ENCODE measurements around the gene SLITRK3. TPM values are rescaled to one million over a fixed set of nuclear protein-coding genes. Genes with fewer than 3 reads are reported as not detected.

The SLITRK3 gene
- total RNA-seq, 1 experiment from 2014 or later = 0.48 TPM

DNA sequence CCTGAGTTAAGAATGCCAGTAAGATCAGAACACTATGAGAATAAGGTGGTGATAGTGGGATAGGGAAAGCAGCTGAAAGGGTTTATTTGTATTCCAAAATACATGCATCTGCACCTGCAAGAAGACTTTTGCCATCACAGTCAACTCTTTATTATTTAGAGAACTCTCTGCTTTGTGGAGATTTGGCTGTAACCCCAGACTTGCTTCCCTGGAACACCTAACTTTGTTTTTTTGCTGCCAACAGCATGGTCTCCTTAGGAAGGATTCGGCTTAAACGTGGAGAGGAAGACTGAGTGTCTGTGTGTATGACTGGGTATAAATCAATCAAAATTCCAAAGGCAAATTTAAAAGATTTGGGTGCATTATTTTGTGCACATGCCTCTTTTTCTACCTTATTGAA is 21.6 kb upstream of the SLITRK3 start:
- H3K14ac ChIP-seq (ENCODE audit: insufficient read depth, low read length) = no peak overlapping the region
- Mint-ChIP-seq H3K36me3 (ENCODE audit: insufficient read depth in 1 of 3, low read depth in 3 of 3) (no peaks in the 10 kb centered on the region), H3K4me3 (no peak overlapping the region), H3K4me1 (peaks cover 2 to 4% of the 10 kb centered on the region in 2 experiments; a peak in 3 of 4 replicates), H3K27ac (no peak overlapping the region; a peak in 1 of 7 replicates), H3K27me3 (ENCODE audit: low read depth) (no peaks in the 10 kb centered on the region), H3K9me3 (no peaks in the 10 kb centered on the region)
- no peak overlapping the region for H2AFZ ChIP-seq (ENCODE audit: low read length)
- H3K4me2 ChIP-seq (ENCODE audit: insufficient read depth, insufficient read length, low read length) = no peak overlapping the region
- no peak overlapping the region for H2BK15ac ChIP-seq (ENCODE audit: low read depth, low read length)
- no peak overlapping the region for H3K56ac ChIP-seq (ENCODE audit: insufficient read length, low read depth, low read length)
- H3K23ac ChIP-seq (ENCODE audit: insufficient read length, low read depth, low read length) = no peak overlapping the region
- H2BK20ac ChIP-seq (ENCODE audit: low read depth, low read length, poor library complexity, severe bottlenecking) = no peak overlapping the region
- H2BK120ac ChIP-seq (ENCODE audit: low read depth, low read length, poor library complexity, severe bottlenecking) = no peak overlapping the region
- H4K91ac ChIP-seq (ENCODE audit: insufficient read length, low read depth, low read length) = no peak overlapping the region
- no peak overlapping the region for H3T11ph ChIP-seq (ENCODE audit: low read length)
- no peaks in the 10 kb centered on the region for H3K79me1 ChIP-seq (ENCODE audit: insufficient read depth, low read depth, low read length, poor library complexity, severe bottlenecking)
- H3K9me3 ChIP-seq (ENCODE audit: control insufficient read depth, low read depth, low read length) = no peaks in the 10 kb centered on the region
- no peak overlapping the region for H2AK5ac ChIP-seq (ENCODE audit: insufficient read length, low read length)
- no peak overlapping the region for H3K9ac ChIP-seq (ENCODE audit: extremely low read depth, insufficient read length, low read length)
- no peak overlapping the region for H3K18ac ChIP-seq (ENCODE audit: insufficient read length, low read depth, low read length)
- no peaks in the 10 kb centered on the region for H3K23me2 ChIP-seq (ENCODE audit: insufficient read length, low read depth, low read length, poor library complexity, severe bottlenecking)
- H4K20me1 ChIP-seq (ENCODE audit: control insufficient read depth, insufficient read depth, insufficient read length) = no peaks in the 10 kb centered on the region
- H3K79me2 ChIP-seq (ENCODE audit: insufficient read depth, low read length) = no peaks in the 10 kb centered on the region
- H3K27ac ChIP-seq (ENCODE audit: insufficient read length, low read depth, low read length) = no peak overlapping the region
- H2BK5ac ChIP-seq (ENCODE audit: insufficient read length, low read length) = no peak overlapping the region
- H4K5ac ChIP-seq (ENCODE audit: insufficient read length, low read depth, low read length) = no peak overlapping the region
- no peak overlapping the region for H4K8ac ChIP-seq (replicated peaks; ENCODE audit: insufficient read length, low read depth, low read length)
- no peak overlapping the region for H2BK12ac ChIP-seq (ENCODE audit: insufficient read length, low read depth, low read length)
- TF ChIP-seq, protein P1, sequence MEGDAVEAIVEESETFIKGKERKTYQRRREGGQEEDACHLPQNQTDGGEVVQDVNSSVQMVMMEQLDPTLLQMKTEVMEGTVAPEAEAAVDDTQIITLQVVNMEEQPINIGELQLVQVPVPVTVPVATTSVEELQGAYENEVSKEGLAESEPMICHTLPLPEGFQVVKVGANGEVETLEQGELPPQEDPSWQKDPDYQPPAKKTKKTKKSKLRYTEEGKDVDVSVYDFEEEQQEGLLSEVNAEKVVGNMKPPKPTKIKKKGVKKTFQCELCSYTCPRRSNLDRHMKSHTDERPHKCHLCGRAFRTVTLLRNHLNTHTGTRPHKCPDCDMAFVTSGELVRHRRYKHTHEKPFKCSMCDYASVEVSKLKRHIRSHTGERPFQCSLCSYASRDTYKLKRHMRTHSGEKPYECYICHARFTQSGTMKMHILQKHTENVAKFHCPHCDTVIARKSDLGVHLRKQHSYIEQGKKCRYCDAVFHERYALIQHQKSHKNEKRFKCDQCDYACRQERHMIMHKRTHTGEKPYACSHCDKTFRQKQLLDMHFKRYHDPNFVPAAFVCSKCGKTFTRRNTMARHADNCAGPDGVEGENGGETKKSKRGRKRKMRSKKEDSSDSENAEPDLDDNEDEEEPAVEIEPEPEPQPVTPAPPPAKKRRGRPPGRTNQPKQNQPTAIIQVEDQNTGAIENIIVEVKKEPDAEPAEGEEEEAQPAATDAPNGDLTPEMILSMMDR (conservative IDR thresholded peaks at IDR 0.05) = no peak
- H3K27me3 ChIP-seq (ENCODE audit: insufficient read depth, low read length) = no peaks in the 10 kb centered on the region
- H3K4me1 ChIP-seq (ENCODE audit: insufficient read depth, low read length) = no peaks in the 10 kb centered on the region
- no peak for DNase-seq
- no peak overlapping the region for H3K4ac ChIP-seq (ENCODE audit: low read depth, low read length)
- no CpG with 5 or more reads among the region's 2 CpGs for whole genome bisulfite sequencing (ENCODE audit: extremely low coverage, insufficient read length, low lambda C conversion rate)

All from H9 (cell line).